NCI-H510A treated with DMSO at 0.1 percent for 48 hours (cell line): Measurements from ENCODE around the gene GMIP.
A peak's percentile ranks its signal among the peaks of the same experiment; 100 is the strongest.

ENCODE experiments used
- DNase-seq: peaks from one replicate; lab custom pipeline; 2025; lab: John Stamatoyannopoulos, UW

The GMIP gene

GRCh38 chr19:19635313-19635702 is 8.1 kb downstream of the GMIP start:
- no peak for DNase-seq

GRCh38 chr19:19634516-19635312 is 8.7 kb downstream of the GMIP start:
- no peak for DNase-seq

- DNase-seq = no peak
Measured at GRCh38 chr19:19633711-19634515, 9.5 kb downstream of the GMIP start.

- DNase-seq = no peak
Measured at GRCh38 chr19:19632661-19633060, 10.8 kb downstream of the GMIP start.

- DNase-seq = no peak
Measured at GRCh38 chr19:19631346-19631745, 12.1 kb downstream of the GMIP start.

GRCh38 chr19:19630426-19630825 is 13.0 kb downstream of the GMIP start:
- DNase-seq = no peak

GRCh38 chr19:19630062-19630414 is 13.4 kb downstream of the GMIP start:
- no peak for DNase-seq

- DNase-seq = peak; percentile 49
Measured at GRCh38 chr19:19628501-19629134, 14.8 kb downstream of the GMIP start.

- peak; percentile 72 for DNase-seq
Measured at GRCh38 chr19:19627621-19628500, 15.6 kb downstream of the GMIP start, which contains the start of gene LPAR2. LPAR2 (minus strand) TSS chr19:19628220; CDS start chr19:19627275, 945 bp downstream.

GRCh38 chr19:19626516-19627472 is 16.7 kb downstream of the GMIP start:
- no peak for DNase-seq

- DNase-seq = no peak
Measured at GRCh38 chr19:19624032-19624570, 19.4 kb downstream of the GMIP start.

GRCh38 chr19:19623383-19623782 is 20.1 kb downstream of the GMIP start:
- DNase-seq = no peak

- DNase-seq = no peak
Measured at GRCh38 chr19:19619849-19620210, 23.6 kb downstream of the GMIP start.

- DNase-seq = no peak
Measured at GRCh38 chr19:19619181-19619848, 24.1 kb downstream of the GMIP start.

- peak; percentile 97 for DNase-seq
Measured at GRCh38 chr19:19618219-19619051, 25.0 kb downstream of the GMIP start, which contains the start of gene PBX4. PBX4 (minus strand) TSS chr19:19618687; CDS start chr19:19618629, 58 bp downstream.

- DNase-seq = no peak
Measured at GRCh38 chr19:19615086-19615485, 28.4 kb downstream of the GMIP start.

- DNase-seq = no peak
Measured at GRCh38 chr19:19613506-19613905, 30.0 kb downstream of the GMIP start.

GRCh38 chr19:19610376-19611202 is 32.9 kb downstream of the GMIP start:
- no peak for DNase-seq
